Posterior vena cava (tissue), 2 donors: ENCODE results near the gene PCSK6. TPM values are rescaled to one million over a fixed set of nuclear protein-coding genes. Genes with fewer than 3 reads are reported as not detected.

Source experiments
- DNase-seq: peaks from one replicate; pipeline ENCODE4 v3.0.0-alpha.2; 2020; ENCODE audit warnings: low spot score
- intact Hi-C, 2 donors: fragments of 100-400 bp; cut with DNase I; formaldehyde crosslinking; loops; one replicate each; pipeline versions ENCODE4 v1.14.1 to v1.14.2; 2022 to 2023
- total RNA-seq, 2 donors: library from RNA; stranded (reverse); fragmentation: NEBNext Ultra II Directional; extraction: Animal tissue kit (Norgen Biotek cat#: 25700); gene quantifications; one replicate each; pipeline ENCODE4 v1.2.1, GENCODE V29; 2021
- donor health status: DM: yes; HTN: yes; CAD: no.
- donor health status: DM: yes; HTN: yes; CAD: no.

Gene PCSK6
- total RNA-seq, 2 donors from 2014 or later = 9.2 to 9.8 TPM

DNA sequence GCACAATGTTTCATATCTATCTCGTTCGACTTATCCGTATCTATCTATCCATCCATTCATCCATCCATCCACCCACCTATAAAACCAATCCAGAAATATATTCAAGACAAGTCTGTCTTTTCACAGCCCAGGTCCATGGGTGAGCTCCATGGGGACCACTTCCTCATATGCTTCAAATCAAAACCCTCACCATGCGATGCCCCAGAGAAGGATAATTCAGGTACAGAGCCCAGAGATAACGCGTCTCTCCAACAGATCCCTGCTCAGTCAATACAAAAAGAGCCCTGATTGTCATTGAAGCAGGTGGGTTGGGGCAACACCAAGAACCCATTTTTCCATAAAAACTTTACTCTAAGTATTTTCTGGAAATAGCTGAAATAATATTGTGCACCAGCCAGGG lies 47.2 kb downstream of the PCSK6 start:
- intact Hi-C loops = no loop called here
- no peak for DNase-seq

DNA sequence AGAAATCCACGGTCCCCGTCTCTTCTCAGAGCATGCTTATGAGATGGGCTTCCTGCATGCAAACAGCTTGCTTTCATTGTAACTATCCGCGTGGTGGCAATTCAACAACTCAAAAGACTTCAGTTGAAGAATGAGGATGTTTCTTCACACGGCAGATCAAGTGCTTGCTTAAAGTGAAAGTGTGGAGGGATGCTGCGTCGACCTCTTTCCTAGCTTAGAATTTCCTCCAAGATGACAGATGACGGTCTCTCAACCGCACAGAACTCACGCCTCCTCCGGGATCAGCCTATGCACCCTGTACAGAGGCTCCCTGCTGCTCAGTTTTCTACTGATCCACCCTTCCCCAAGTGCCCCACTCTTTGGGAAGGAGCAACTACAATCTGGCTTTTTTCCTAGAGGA lies 47.8 kb downstream of the PCSK6 start:
- no peak for DNase-seq
- intact Hi-C loops = no loop called here

DNA sequence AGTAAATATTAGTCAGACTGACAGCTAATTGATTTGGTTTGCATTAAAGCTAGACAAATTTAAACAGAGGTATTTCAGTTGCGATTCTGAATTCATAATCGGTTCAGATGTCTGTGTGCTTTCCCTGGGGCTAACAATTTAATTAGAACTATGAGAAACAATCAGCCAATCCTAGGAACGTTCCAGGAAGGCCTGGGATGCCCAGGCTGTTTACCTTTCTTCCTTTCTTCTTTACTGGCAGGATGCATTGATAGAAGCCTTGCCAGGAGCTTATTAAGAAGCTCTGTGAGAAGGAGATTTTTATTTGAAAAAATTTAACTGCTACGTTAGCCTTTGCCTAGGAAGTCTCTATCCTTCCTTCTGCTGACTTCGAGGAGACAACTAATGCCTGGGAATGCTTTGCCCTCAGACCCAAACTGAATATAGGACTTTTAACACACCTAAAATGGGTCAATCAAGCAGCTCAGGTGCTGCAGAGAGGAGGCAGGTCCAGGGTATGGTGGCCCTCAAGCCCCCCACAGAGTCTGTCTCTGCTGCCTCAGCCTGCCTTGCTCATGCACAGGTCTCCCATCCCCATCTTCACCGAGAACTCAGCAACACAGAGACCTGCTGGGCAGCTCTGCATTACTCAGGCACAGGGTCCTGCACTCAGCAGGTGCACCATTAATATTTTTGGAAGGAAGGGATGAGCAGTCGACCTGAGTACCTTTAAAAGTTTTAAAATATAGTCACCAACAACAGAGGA lies 48.5 kb downstream of the PCSK6 start:
- DNase-seq = no peak
- intact Hi-C loops = no loop called here

DNA sequence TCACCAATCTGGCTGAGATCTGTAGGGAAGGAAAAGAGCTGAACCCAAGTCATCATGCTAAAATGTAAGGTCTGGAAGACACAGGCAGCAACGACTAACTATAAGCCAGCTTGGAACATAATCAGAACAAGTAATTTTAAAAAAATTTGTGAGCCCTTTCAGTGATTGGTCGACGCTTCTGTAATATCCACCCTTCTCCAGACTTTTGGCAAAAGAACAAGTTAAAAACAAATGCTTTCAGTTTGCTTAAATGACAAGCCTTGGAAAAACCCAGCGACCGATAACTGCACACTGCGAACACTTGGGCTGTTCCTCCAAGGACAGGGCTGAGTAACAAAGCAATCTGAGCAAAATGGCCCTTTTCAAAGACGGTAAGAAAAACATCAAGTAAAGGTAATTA lies 49.6 kb downstream of the PCSK6 start:
- no peak for DNase-seq
- intact Hi-C loops = loop anchor here in 1 of 2 donors (10.0 kb wide), 1 partner anchor 55 kb away; no protein-coding TSS in a partner anchor

DNA sequence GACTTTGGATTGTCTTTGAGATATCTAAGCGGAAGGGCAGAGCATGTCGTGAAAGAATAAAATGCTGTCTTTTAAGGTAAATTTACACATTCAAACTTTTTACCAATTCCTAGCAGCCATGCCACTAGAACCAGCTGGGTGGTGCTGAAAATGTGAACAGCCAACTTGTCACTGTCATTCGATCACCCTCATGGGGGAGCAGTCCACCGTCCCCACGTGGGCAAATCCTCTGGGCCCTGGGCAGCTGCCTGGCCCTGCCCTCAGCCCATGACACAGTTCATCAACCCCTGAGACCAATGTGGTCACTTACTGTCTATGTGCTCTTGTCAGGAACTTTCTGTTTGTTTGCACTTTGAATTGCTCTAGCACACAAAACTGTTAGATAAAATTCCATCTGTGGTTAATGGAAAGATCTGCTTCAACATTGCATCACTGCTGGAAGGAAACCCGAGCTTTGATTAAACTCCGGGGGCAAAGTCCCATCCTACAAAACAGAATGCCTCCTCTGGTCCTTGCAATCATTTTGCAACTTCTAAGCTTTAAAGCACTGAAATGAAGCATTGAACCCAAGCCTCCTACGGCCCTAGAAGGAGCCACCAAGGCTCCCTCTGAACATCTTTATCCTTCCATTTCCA lies 50.1 kb downstream of the PCSK6 start:
- intact Hi-C loops = loop anchor here in 1 of 2 donors (10.0 kb wide), 1 partner anchor 55 kb away; no protein-coding TSS in a partner anchor
- no peak for DNase-seq

DNA sequence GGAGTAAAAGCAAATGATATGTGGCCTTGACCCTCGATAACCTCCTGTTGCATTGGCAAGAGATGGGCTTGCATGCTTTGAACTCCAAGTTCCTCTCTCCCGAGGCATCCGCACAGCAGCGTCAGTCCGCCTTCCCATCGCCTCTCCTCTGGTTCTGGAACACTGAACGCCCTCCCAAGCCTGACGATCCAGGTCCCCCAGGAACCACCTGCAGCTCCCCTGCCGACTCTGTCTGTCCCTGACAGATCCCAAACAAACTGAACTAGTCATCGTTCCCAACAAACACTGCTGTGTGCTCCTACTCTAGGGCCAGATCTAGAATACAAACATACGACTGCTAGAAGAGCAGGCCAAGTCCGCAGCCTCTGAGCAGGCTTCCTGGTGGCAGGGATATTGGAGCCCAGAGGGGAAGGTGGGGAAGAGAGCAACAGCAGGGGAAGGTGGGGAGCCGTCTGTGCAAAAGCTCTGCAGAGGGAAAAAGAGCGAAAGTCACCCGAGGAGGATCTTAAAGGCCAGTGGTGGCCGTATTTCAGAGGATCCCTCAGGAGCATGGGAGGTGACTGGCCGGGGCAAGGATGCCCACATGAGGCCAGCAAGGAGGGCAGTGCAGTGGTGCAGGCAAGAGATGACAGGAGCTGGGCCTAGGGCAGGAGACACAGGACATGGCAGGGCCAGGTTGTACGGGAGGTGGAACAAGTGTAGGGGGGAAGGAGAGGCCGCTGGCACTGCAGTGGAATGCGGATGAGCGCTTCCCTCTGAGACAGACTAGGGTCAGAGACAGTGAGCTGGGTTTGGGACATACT lies 50.8 kb downstream of the PCSK6 start:
- intact Hi-C loops = loop anchor here in 1 of 2 donors (10.0 kb wide), 1 partner anchor 54 kb away; no protein-coding TSS in a partner anchor
- DNase-seq = no peak

DNA sequence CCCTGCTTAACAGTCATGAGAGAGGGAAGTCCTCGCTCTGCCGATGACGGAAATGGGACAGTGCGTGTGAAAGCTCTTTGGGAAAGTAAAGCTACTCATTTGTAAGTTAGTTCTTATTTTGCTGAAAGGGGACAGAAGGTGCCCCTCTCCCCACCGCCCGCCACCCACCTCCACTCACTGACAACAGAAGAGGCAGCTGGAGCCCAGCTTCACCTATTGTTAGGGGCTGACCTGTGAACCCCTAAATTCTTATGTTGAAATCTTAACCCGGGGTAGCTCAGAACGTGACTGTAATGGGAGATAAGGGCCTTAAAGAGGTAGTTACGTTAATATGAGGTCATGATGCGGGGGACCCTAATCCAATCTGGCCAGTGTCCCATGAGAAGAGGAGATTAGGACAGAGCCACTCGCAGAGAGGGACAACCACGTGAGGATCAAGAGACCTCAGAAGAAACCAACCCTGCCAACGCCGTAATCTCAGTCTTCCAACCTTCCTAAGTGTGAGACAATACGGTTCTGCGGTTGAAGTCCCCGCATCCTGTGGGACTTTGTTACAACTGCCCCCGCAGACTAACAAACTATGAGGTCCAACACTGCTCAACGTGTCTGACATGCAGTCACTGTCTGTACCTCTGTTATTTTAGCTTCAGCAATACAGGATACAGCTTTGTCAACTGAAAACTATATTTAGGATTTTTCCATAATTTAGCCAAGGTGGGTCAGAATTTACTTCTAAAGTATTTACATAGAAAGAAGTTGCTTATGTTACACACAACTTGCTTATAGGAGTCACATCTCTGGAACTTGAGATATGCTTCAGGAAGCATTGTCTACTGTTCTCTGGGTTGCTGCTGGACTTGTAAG lies 51.7 kb downstream of the PCSK6 start:
- intact Hi-C loops = loop anchor here in 1 of 2 donors (10.0 kb wide), 1 partner anchor 53 kb away; no protein-coding TSS in a partner anchor
- no peak for DNase-seq

DNA sequence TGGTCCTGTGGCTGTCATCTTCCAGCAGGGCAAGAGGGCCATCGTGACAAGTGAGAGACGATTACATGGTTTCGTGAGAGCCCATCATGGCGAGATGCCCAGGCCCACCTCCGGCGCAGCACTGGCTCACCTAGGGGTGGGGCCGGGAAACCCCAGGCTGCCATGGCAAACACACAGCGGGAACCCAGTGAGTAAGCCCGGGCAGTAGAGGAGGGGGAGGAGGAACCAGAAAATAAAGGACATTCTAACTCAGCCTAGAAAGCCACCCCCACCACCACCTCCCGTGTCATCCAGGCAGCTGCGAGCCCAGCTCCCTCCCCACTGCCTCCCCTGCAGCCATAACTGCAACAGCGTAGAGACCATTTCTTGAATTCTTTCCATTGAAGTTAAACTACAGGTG lies 52.3 kb downstream of the PCSK6 start:
- intact Hi-C loops = loop anchor here in 1 of 2 donors (10.0 kb wide), 1 partner anchor 52 kb away; no protein-coding TSS in a partner anchor

DNA sequence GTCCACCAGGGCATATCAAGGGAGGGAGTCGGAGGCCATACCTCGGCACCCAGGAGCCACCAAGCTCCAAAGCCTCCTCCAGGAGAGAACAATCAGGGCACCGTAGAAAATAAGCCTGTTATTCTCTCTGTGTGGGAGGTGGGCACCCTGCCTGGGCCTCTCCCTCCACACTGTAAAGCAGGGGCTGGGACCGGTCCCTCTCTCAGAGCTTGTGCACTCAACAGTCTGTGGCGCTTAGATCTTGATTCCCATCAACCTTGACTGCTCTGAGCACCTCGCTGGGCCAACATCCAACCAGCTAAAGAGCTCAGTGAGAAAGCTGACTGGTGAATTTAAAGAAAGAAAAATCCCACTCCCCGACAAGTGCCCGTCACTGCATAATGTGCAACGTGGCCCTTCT lies 53.0 kb downstream of the PCSK6 start:
- intact Hi-C loops = loop anchor here in 1 of 2 donors (10.0 kb wide), 1 partner anchor 52 kb away; no protein-coding TSS in a partner anchor
- DNase-seq = no peak

More for the DNA sequence above, 52.3 kb downstream of the PCSK6 start:
- DNase-seq = no peak

DNA sequence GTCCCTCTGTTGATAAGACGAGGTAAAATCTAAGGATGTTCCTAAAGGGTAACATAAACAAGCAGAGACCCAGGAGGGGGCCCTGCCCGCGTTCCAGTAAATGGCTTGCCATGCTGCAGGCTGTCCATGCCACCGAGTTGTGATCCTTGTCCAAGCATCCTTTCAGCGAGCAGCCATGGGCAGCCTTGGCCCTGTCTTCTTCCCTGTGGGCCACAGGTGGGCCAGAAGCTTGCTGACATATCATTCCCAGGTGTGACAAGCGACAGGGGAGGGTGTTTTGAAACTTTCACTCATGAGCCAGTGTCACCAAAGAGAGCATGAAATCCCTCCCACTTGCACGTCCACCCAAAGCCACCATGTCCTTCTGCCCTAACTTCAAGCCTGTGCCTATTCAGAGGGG lies 53.7 kb downstream of the PCSK6 start:
- DNase-seq = no peak
- intact Hi-C loops = loop anchor here in 1 of 2 donors (10.0 kb wide), 1 partner anchor 51 kb away; no protein-coding TSS in a partner anchor

DNA sequence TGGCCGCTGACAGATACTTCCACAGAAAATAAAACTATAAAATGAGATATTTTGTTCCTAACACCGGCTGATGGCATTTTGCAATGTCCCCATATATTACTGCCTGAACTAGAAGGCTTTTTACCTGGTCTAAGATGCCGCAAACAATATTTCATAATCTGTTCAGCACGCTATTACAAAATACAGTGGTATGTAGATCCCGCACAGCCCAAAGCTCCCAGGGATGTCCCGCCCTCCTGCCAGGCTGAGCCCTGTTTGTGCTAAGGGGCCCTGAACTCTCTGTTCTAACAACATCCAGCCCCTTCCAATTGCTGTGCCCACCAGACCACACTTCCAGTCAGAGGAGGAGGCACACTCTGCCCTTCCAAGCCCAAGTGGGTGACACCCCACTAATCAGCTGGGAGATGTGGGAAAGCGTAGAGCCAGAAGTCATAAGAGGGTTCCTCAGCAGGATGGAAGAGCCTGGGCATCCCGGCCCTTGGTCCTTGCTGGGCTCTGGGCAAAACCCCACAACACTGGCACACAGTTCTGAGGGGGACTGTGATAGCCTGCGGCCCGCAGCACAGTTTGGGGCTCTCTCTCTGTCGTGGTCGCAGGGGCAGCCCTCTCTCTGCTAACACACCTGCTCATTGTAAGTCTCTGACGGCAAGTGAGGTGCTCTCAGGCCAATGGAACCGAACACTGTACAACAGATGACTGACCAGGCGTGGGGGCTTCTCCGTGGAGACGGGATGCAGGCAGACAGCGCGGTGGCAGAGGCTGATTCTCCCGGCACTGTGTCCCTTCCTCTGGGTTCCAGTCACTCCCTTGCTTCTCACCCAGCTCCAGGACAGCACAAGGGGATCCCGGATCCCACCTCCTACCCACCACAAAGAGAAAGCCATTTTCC lies 55.2 kb downstream of the PCSK6 start:
- intact Hi-C loops = loop anchor here in 1 of 2 donors (10.0 kb wide), 1 partner anchor 49 kb away; no protein-coding TSS in a partner anchor
- no peak for DNase-seq

DNA sequence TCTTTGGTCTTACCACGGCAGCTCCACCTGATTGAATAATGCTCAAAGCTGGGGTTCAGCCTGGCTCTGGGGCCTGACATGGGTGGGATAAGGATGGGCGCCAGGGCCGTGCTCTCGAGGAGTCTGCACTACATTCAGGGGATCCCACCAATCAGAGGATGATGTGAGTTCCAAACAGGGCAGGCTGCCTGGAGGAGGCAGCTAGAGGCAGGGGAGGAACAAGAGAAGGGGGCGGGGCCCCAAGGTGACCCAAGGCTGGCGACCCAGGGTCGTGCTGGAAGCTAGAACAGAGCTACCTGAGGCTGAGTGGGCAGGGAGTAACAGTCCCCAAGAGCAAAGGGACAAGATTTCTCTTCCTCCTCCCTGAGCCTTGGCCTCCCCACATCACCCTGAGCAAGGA lies 56.1 kb downstream of the PCSK6 start:
- no peak for DNase-seq

DNA sequence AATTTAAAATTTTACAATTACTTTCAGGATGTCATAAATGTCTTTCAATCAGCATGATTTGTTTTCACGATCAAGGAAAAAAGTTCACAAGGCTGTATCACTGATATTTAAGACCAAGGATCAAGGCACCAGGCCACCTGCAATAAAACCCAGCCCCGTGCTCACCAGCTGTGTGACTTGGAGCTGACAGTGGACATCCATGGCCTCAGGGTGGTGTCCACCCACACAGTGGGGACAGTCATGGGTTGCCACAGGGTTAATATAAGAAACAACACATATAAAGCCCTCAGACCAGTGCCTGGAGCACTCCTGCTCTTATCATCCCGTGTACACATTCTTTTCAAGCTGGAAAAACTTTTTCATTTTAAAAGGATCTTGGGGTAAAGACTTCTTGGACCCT lies 56.5 kb downstream of the PCSK6 start:
- DNase-seq = no peak
- intact Hi-C loops = loop anchor here in 1 of 2 donors (1.0 to 10.0 kb wide), 2 partner anchors 28 to 48 kb away; no protein-coding TSS in a partner anchor

More for the DNA sequence above, 56.1 kb downstream of the PCSK6 start:
- intact Hi-C loops = loop anchor here in 1 of 2 donors (1.0 to 10.0 kb wide), 2 partner anchors 28 to 49 kb away; no protein-coding TSS in a partner anchor

DNA sequence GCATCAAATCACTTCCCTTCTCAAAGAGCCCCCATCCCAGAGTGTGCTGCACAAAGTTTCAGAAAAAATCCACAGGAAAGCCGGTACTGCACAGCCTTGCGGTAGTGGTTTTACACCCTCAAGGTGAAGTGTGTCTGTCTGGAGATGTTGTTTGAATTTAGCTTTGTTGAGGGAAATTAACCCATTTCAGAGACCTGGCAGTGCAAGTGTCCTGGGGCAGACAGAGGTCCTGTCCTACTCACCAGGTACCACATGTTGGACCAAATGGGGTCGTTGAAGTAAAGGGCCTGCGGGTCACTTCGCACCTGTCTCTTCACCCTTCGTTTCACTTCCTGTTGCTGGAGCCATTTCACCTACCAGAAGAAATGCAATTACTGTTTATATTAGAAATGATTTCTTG lies 57.8 kb downstream of the PCSK6 start:
- no peak for DNase-seq
- intact Hi-C loops = loop anchor here in 1 of 2 donors (10.0 kb wide), 1 partner anchor 47 kb away; no protein-coding TSS in a partner anchor

DNA sequence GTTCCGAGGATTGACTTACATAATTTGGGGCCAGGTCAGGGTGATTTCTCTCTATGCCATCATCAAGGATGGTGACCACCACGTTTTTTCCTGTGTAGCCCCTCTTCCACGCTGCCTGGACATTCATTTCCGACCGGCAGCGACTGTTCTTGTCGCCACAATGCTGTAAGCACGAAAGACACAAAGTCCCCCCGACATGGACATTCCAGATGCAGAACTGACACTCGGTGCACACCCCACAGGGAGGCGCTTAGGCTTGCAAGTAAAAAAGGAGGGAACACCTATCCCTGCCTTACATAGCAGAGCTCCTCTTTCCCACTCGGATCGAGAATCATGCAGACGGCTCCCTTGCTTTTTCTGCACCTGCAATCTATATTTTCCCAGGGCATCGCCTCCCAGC lies 58.2 kb downstream of the PCSK6 start:
- intact Hi-C loops = loop anchor here in 1 of 2 donors (10.0 kb wide), 1 partner anchor 46 kb away; no protein-coding TSS in a partner anchor
- no peak for DNase-seq

DNA sequence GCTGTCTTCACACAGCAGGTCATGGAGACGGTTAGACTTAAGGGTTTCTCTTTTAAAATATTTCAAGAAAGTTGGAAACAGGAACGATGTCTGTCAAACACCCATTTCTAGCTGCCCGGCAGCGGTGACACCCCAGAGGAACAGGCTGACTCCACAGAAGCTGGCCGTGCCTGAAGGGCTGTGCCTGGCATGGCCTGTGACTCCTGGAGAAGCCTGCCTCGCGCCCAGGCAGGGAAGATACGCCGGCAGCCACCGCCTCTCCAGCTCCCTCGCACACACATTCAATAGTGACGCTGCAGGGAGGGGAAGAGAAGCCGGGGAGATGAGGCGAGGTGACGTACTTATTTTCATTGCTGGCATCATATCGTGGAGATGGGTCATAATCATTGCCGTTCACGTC lies 59.9 kb downstream of the PCSK6 start:
- DNase-seq = no peak
- intact Hi-C loops = loop anchor here in 1 of 2 donors (5.0 to 10.0 kb wide), 2 partner anchors 45 to 1462 kb away; no protein-coding TSS in a partner anchor

DNA sequence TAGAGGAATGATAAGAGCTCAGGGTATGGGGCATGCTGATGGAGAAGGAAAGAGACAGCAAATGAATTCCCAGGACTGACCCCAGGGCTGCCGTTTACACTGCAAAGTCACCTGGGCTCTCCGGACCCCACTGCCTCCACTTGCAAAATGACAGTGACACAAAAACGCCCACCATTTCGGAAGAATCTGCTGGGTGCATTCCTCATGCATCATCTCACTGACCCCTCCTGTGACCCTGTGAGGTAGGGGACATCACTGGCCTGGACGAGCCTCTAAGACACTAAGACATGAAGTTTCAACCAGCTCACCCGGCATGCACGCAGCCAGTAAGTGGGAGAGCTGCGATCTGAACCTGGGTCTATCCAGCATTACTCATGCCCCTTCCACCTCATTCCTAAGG lies 60.3 kb downstream of the PCSK6 start:
- intact Hi-C loops = loop anchor here in 1 of 2 donors (5.0 kb wide), 1 partner anchor 1462 kb away; no protein-coding TSS in a partner anchor
- no peak for DNase-seq
